ENCODE results near the gene ASB8.

The ASB8 gene, protein sequence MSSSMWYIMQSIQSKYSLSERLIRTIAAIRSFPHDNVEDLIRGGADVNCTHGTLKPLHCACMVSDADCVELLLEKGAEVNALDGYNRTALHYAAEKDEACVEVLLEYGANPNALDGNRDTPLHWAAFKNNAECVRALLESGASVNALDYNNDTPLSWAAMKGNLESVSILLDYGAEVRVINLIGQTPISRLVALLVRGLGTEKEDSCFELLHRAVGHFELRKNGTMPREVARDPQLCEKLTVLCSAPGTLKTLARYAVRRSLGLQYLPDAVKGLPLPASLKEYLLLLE

DNA sequence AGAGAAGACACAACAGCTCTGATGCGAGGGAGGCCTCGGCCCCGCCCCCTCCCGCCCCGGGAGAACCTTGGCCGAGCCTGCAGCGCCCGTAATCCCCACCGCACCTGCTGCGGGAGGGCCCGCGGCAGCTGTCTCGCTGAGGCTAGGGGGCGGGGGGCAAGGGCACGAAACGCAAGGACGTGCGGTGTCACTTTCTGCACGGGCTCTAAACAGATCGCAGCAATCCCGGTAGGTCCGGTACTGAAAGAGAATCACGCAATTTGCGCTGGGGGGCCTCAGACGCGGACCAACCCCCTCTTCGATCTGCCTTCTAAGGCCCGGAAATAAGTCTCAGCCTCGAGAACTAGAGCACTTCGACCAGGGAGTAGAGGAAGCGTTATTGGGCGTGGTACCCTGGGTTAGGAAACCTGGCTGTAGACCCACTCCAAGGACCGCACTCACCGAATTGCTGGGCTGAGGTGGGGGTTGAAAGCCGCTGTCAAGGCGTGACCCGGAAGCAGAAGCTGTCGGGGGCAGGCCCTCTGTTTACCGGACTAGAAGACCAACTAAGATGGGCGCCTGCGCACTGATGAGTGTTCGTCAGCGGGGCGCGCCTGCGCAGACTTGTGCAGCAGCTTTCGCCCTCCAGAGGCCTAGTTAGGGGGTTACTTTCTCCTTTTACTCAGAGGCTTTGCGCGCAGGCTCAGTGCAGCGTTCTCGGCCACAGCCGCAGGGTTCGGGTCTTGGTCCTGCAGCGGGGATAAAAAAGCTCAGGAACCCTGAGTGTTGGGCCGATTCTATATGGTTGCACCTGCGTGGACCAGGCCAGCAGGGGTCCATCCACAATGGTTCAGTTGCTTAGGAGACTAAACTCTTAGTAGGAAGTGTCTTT is at the start of gene ASB8:
Gene ASB8 (minus strand): TSS at position 498 of the 871 bp plus-strand sequence. CDS start 4,019 bp downstream, outside the sequence.
- DNase-seq (ENCODE audit: low read depth in 2 of 3, low spot score in 2 of 3): peak; percentile 90 to 98 (median 95)

DNA sequence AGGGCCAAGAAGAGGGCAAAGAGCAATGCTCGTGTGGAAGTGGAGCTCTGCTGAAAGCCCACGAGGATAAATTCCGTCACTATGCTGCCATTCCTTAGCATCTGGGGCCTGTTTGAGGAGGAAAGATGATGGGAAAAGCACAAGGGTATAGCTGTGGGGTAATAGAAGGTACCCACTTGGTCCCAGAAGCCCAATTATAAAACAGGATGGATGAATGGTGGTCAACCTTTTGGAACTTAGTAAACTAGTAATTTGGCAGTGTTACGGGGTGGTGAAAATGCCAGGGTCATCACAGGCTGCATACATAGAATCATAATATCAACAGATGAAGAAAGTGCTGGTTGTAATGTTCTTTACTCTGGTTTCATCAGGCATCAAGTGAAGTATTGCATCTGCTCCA is 45.9 kb upstream of the ASB8 start, which contains the start of gene OR10AD1:
Gene OR10AD1 (minus strand): TSS at position 101 of the 400 bp plus-strand sequence. CDS start 0 bp downstream, at position 101.
- DNase-seq (ENCODE audit: low read depth in 2 of 3, low spot score in 2 of 3): no peak

DNA sequence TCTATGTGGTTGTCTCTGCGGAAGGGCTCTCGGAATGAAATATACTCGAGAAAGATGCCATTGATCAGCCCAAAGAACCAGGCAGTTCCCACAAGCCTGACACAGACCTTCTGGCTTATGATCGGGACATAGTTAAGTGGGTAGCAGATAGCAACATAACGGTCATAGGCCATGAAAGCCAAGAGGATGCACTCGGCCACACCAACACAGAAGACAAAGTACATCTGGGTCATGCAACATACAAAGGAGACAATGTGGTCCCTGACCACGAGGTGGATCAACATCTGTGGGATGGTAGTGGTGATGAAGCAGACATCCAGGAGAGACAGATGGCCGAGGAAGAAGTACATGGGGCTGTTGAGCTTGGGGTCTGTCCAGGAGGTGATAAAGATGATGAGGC is 45.5 kb upstream of the ASB8 start:
- no peak for DNase-seq (ENCODE audit: low read depth in 2 of 3, low spot score in 2 of 3)

DNA sequence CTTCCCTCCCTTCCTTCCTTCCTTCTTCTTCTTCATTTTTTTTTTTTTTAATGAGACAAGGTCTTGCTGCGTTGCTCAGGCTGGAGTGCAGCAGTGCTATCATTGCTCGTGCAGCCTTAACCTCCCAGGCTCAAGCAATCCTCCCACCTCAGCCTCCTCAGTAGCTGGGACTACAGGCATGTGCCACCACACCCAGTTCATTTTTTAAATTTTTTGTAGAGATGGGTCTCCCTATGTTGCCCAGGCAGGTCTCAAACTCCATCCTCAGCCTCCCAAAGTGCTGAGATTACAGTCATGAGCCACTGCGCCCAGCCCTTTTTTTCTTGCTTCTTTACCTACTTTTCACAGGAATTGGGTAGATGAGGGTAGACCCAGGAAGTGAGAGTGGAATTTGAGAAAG is 44.2 kb upstream of the ASB8 start:
- DNase-seq (ENCODE audit: low read depth in 2 of 3, low spot score in 2 of 3): no peak

DNA sequence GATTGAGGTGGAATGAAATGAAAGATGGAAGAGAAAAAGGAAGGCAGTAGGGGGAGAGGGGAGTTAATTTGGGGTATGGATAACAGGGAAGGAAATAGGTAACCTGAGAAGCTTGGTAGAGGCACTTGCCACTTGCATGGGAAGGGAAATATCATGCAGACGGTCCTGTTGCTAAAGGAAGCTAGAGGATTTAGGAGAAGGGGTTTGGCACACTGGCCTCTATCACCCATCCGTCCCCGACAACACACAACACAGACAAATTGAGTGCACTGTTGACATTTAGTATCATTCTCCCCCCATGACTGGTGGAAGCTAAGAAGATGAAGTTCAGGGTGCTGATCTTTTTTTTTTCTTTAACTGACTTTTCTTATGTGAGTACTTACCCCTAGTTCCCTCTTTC is 43.8 kb upstream of the ASB8 start:
- DNase-seq (ENCODE audit: low read depth in 2 of 3, low spot score in 2 of 3): no peak

DNA sequence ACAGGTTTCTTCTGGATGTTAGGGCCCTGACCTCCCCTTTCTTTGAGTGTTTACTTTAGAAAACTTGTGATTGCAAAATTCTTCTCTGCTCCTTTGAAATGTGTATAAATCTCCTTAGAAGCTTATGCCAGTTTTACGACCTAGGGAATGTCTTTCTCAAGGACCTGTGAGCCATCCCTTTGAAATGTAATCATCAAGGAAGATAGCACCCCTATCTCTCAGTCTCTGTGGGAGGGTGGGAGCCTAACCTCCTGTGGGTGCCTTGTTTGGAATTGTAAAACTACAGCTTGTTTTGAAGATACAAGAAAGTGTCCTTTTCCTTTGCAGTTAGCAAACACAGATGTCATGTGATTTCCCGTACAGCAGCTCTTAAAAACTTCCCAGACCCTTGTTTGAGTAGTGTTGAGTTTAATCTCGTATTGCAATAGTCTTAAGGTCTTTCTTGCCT is 42.5 kb upstream of the ASB8 start:
- DNase-seq (ENCODE audit: low read depth in 2 of 3, low spot score in 2 of 3): no peak

DNA sequence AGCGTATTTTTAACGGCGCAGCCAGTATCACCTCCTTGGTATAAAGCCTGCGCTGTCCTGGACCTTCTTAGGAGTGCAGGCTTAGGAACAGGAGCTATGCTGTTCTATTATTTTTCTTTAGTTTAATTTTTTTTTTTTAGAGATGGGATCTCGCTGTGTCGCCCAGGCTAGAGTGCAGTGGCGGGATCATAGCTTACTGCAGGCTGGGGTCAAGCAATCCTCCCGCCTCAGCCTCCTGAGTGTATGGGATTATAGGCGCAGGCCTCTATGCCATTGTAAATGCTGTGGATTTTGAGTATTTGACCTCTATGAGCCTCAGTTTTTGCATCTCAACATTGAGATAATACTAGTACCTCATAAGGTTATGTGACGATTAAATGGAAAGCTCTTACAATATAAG is 41.7 kb upstream of the ASB8 start:
- no peak for DNase-seq (ENCODE audit: low read depth in 2 of 3, low spot score in 2 of 3)

DNA sequence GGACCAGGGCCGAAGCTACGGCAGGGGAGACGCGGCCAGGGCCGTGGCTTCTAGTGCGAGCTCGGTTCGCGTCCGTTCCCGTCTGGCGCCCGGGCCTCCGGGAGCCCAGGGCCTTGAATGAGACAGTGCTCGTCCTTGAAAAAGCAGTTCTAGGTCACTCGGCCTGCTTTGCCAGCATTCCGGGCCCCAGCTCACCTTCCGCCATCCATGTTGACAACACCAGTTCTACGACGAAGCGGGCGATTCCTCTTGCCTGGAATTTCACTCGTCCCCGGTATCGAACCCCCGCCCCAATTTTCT is 41.3 kb upstream of the ASB8 start:
- no peak for DNase-seq (ENCODE audit: low read depth in 2 of 3, low spot score in 2 of 3)

DNA sequence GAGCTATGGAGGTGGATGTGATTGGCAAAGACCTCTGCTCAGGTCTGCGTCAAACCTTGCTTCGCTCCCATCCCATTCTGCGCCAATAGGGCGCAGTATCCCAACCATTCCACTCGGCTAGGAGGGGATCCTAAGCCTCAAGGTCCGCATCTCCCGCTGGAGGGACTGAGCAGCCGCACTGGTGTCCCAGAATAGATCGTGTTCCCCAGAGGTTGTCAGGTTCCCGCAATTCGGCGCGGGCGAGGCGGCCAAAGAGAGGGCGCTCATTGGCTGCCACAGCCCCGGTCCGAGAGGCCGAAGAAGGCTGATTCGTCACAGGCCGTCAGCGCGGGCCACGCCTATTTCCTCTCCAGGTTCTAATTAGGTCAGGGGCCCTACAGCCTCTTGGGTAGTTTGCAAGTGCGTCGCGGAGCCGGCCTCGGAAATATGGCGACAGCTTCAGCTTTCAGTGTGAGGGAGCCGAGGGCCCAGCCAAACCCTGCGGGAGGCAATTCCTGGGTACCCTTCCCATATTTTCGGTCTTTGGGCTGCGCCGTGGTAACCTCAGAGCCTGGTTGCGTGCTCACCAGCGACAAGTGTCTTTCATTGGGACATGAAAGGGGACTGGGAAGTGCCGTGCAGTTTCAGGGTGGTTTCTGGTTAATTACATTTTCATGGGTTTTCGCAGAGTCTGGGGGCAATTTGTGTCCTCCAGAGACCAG is 40.8 kb upstream of the ASB8 start:
- DNase-seq (ENCODE audit: low read depth in 2 of 3, low spot score in 2 of 3): peak; percentile 76 to 84 (median 81)

DNA sequence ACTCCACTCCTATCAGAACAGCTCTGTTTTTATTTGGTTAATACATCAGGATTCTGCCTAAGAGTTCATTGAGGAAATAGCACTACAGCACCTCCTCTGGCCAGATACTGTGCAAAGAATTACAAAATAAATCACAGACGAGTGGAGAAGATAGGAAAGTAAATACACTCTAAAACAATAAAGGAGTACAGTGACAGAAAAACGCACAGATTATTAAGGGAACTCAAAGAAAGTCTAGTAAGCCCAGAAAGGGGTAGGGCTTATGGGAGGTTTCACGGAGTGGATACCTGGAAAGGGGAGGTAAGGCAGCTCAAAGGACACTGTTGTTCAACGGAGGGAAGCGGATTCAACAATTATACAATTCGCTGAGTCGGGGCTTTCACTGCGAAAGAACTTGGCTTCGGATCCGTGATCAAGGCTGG is 40.2 kb upstream of the ASB8 start:
- DNase-seq (ENCODE audit: low read depth in 2 of 3, low spot score in 2 of 3): no peak

DNA sequence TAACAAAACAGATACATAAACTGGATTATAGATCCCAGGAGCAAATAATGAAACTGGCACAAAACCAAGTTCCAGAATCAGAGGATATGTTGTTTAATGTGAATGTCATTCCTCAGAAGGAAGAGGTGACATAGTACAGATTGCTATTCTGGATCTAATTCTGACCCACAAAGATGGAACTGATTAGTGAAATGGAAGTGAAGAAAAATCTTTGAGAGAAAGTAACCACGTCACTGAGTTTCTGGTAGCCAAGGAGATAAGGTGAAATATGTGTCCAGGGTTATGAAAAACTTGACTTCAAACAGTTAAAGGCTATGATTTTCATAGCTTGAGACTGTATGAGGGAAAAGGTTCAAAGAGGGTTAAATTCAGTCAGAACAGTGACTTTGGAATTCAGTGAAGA is 37.5 kb upstream of the ASB8 start:
- DNase-seq (ENCODE audit: low read depth in 2 of 3, low spot score in 2 of 3): no peak

DNA sequence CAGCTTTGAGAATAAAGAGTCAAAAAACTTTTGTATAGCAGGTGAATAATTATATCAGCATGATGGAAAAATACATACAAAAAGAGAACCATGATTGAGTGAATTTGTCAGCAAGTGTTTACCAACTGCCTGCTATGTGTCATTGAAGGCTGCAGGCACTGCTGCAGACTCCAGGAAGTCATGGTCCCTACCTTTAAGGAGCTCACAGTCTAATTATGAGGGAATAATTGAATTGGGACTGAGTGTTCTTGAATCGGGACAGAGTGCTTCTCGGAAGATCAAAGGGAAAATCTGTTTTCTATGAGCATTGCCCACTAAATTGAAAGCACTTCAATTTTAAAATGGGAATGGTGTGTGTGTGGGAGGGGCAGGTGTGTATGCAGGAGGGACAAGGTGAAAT is 36.3 kb upstream of the ASB8 start:
- DNase-seq (ENCODE audit: low read depth in 2 of 3, low spot score in 2 of 3): no peak

DNA sequence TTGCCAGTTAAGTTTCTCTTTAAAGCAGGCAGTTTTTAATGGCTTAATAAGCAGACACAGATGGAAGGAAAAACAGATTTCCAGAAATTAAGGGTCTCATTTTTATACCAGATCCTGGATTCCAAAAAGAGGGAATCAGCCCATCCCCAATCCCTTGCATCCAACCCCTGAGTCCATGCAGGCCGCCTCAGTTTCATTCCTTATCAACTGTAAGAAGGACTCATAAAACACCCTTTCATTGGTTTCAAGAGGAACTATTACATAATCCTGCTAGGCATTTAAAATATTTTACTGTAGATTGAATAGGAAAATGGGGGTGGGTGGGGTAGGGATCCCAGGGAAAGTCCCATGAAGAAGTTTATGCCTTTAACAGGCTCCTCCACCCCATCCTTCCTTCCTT is 35.5 kb upstream of the ASB8 start:
- DNase-seq (ENCODE audit: low read depth in 2 of 3, low spot score in 2 of 3): no peak

DNA sequence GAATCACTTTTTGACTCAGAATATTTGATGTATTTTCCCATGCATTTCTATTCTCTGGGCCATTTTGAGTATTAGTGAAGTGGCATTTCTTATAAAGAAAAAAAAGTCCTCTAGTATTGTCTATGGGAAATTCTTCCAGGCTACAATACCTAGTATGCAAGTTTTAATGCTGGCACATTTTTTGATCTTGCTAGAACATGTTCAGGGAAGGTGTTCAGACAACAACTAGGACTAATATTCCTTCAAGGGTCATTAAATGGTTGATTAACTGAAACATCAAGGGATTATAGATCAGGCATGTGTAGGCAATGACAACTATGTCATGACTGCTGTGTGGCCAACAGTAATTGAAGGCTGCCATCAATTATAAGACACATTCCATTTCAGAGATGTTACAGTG is 33.8 kb upstream of the ASB8 start:
- DNase-seq (ENCODE audit: low read depth in 2 of 3, low spot score in 2 of 3): no peak

DNA sequence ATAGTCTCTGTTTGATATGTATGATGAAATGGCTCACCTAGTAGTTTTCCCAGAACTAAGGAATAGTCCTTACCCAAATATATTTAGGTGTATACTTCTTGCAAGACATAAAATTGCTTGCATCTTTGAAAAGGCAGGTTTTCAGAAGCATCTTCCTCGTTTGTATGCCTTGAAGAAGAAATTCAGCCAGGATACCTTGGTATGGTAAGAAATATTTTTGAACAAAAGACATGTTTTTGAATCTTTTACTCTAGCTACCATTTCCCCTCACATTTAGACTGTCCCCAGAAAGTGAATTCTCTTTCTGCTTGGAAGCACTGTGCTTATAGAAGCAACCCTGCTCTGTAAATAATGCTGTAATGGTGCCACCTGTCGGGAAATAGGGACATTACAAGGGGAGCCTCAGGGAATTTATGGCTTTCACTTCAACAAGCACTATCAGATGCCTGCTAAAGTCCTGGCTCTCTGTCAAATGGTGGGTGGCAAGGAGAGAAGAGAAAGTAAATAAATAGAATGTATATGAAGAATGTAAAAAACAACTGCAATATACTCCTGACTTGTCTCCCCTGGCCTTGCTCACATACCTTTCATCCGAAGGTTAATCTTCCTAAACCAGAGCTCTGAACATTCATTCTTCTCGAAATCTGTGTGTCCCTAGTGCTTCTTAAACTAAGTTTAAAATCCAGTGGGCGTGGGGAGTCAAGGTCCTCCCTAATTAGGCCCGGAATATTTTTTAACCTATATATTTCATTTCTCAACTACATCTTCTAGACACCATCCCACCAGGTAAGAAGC is 32.2 kb upstream of the ASB8 start:
- no peak for DNase-seq (ENCODE audit: low read depth in 2 of 3, low spot score in 2 of 3)

DNA sequence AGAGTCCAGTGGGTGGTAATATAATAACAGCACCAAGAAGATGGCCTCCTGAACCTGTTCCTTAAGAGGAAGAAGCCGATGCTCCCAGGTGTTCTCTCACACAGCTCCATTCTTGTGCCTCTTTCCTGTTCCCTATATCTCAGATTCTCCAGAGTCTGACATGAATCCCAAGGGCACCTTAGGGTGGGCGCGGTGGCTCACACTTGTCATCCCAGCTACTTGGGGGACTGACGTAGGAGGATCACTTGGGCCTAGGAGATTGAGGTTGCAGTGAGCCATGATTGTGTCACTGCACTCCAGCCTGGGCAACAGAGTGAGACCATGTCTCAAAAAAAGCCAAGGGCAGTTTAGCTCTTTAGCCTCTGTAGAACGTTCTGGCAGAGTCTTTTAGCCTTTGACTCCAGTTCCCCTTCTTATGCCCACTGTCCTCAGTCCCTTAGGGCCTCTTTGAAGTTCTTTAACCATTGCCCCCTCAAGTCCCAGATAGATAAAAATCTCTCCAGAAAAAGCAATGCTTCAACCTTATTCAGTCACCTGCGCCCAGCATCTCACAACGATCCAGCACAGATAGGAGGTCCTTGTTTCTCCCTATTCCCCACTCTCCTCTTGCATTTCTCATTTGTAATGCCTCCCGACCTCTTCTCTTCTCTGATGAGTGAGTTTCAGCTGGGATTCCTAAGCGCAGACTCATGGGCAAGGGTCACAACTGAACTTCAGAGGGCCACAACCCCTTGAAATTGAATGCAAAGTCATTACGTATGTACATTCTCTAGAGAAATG is 30.8 kb upstream of the ASB8 start:
- DNase-seq (ENCODE audit: low read depth in 2 of 3, low spot score in 2 of 3): no peak

DNA sequence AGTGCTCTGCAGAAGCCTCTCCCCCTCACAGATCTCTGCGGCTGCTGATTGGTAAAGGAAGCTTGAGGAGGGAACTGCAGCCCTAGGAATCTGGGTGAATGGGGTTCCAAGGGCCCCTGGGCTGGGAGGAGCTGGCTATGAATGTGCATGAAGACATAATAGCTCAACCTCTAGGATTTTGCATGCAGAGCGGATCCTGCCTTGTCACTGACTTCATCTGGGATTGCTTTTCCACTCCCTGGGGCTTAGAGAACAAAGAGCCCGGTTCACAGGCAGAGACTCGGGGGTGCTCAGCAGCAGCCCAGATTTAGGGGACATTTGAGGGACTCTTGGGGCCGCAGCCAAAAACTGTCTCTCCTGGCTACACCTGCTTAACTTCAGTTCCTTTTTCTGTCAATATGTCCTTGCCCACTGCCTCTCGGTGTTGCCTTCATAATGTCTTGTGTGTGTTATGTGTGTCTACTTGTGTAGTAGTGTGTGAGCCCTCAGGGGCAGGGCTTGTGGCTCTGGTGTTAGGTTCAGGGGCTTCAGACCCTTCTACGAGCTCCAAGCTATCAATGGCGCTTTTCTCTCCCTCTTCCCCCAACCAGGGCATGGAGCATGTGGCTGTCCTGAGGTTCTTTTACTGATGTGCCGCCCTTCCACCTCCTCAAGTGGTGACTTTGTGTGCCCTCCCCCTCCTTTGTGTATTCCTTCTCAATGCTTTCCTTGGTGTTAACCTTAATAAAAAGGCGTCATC is 28.0 kb upstream of the ASB8 start:
- no peak for DNase-seq (ENCODE audit: low read depth in 2 of 3, low spot score in 2 of 3)

DNA sequence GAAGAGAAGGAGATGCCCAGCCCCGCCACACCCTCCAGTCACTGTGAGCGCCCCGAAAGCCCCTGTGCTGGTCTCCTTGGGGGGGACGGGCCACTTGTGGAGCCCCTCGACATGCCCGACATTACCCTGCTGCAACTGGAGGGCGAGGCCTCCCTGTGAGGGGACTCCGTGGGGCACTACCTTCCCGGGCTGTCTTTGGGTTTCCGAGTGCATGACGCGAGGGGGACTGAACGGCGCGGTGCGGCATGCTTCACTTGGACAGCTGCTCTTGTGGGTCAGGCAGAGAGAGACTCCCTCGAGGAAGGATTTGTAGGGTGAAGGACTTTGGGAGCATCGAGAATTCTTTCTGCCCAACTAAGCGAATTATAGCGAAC is 27.2 kb upstream of the ASB8 start:
- no peak for DNase-seq (ENCODE audit: low read depth in 2 of 3, low spot score in 2 of 3)

DNA sequence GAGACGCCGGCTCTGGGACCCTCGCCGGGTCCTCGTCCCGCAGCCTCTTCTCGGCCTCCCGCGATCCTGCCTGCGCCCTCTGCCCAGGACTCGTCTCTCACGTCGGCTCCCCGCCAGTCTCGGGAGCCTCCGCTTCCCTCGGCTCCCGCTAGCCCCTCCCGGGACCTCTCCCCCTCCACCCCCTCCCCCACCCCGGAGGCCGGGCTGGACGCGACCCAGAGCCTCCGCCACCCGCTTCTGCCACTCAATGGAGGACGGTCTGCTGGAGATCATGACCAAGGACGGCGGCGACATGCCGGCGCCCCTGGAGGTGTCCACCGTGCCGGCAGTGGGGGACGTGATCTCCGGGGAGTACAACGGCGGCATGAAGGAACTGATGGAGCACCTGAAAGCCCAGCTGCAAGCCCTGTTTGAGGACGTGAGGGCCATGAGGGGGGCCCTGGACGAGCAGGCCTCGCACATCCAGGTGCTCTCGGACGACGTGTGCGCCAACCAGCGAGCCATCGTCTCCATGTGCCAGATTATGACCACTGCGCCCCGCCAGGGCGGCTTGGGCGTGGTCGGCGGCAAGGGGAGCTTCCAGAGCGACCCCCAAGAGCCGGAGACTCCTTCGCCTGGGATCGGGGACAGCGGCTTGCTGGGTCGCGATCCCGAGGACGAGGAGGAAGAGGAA is 26.7 kb upstream of the ASB8 start:
- DNase-seq (ENCODE audit: low read depth in 2 of 3, low spot score in 2 of 3): no peak
